Measurements from ENCODE around the gene MARK3. TPM values are rescaled to one million over a fixed set of nuclear protein-coding genes. Genes with fewer than 3 reads are reported as not detected.

MARK3 gene
- total and polyA plus RNA-seq, 2 of the 13 experiments (the other 11 are each of a cell fraction or from before 2014, with no cell fraction given) = 47.7 to 56.6 TPM

DNA sequence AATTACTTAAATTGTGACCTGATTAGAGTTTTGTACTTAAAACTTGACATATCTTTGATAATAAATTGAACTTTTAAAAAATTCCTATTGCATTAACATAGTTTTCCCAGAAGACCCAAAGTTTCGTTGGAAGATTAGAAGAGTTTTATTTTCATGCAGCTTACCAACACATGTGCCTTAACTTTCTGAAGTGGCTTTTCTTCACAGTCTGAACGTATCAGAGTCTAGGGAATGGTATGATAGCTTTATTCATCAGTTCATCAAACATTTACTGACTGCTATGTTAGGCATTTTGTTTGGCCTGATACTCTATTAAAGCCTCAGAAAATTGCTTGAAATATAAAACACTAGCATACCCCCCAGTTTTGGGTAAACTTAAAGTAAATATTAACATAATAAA lies 65.2 kb downstream of the MARK3 start (continued):
- TF ChIP-seq ATF7-NPFF (CRISPR knock-in tag; IDR thresholded peaks at IDR 0.05; ENCODE audit: low read depth) (no peak), ZNF230 (CRISPR knock-in tag; IDR thresholded peaks at IDR 0.05) (no peak), POLR2A (IDR thresholded peaks at IDR 0.05; ENCODE audit: insufficient read depth in 1 of 2, low read depth in 2 of 2, low read length in 2 of 2) (no peak)

- CTCF ChIA-PET (ENCODE audit: low intra/inter-chr PET ratio, low total read pairs) = no interaction called here
- no peak for ATAC-seq
- H3K27me3 ChIP-seq (ENCODE audit: control insufficient read depth in 1 of 2, insufficient read depth in 2 of 2, low read length in 2 of 2) = no peaks in the 10 kb centered on the region
- peaks cover 4% of the 10 kb centered on the region; the same call in 1 of the 2 replicates for H4K20me1 ChIP-seq (ENCODE audit: insufficient read depth, low read length)
- no peak overlapping the region for H3K4me2 ChIP-seq (ENCODE audit: low read depth, low read length)
- no peak for DNase-seq (ENCODE audit: low spot score)
- FAIRE-seq = no peak
- no TSS peak for BruUV-seq (replicated peaks)
- H3K27ac ChIP-seq (ENCODE audit: extremely low read length, insufficient read depth, low read length) = no peak overlapping the region
- peaks cover 4 to 18% of the 10 kb centered on the region in 2 experiments; a peak in 3 of 5 replicates for H3K36me3 ChIP-seq (replicated peaks in 1 of 2; ENCODE audit: control insufficient read depth in 1 of 2, insufficient read depth in 2 of 2, low read length in 2 of 2)
- no peak overlapping the region for H3K4me3 ChIP-seq (replicated peaks in 1 of 3; ENCODE audit: insufficient read depth in 1 of 3, low read depth in 2 of 3, low read length in 3 of 3)
- H3K4me1 ChIP-seq (ENCODE audit: insufficient read depth, low read length) = peaks cover 14% of the 10 kb centered on the region
- no peak overlapping the region for H3K9ac ChIP-seq (ENCODE audit: insufficient read depth, low read depth, low read length)
- in situ Hi-C loops (cut with HindIII; ENCODE audit: extremely low pct_ligation_motif_present, low pct_unique_long_range_greater_than_20kb) (no loop called here), intact Hi-C loops (cut with micrococcal nuclease; ENCODE audit: unreplicated experiment) (no loop called here)
- POLR2A ChIA-PET = no interaction called here
- no peak overlapping the region for H2AFZ ChIP-seq (ENCODE audit: low read length)
- peaks cover 9% of the 10 kb centered on the region for H3K79me2 ChIP-seq (ENCODE audit: insufficient read depth, low read length)
- no peaks in the 10 kb centered on the region for H3K9me3 ChIP-seq (ENCODE audit: low read length)
- TF ChIP-seq, protein P1, sequence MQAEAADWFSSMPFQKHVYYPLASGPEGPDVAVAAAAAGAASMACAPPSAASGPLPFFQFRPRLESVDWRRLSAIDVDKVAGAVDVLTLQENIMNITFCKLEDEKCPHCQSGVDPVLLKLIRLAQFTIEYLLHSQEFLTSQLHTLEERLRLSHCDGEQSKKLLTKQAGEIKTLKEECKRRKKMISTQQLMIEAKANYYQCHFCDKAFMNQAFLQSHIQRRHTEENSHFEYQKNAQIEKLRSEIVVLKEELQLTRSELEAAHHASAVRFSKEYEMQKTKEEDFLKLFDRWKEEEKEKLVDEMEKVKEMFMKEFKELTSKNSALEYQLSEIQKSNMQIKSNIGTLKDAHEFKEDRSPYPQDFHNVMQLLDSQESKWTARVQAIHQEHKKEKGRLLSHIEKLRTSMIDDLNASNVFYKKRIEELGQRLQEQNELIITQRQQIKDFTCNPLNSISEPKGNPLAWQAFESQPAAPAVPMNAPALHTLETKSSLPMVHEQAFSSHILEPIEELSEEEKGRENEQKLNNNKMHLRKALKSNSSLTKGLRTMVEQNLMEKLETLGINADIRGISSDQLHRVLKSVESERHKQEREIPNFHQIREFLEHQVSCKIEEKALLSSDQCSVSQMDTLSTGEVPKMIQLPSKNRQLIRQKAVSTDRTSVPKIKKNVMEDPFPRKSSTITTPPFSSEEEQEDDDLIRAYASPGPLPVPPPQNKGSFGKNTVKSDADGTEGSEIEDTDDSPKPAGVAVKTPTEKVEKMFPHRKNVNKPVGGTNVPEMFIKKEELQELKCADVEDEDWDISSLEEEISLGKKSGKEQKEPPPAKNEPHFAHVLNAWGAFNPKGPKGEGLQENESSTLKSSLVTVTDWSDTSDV (CRISPR knock-in tag; IDR thresholded peaks at IDR 0.05) = no peak
- TF ChIP-seq, protein P2, sequence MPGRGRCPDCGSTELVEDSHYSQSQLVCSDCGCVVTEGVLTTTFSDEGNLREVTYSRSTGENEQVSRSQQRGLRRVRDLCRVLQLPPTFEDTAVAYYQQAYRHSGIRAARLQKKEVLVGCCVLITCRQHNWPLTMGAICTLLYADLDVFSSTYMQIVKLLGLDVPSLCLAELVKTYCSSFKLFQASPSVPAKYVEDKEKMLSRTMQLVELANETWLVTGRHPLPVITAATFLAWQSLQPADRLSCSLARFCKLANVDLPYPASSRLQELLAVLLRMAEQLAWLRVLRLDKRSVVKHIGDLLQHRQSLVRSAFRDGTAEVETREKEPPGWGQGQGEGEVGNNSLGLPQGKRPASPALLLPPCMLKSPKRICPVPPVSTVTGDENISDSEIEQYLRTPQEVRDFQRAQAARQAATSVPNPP (CRISPR knock-in tag; IDR thresholded peaks at IDR 0.05) = no peak
- no peak for TF ChIP-seq KDM5A (IDR thresholded peaks at IDR 0.05; ENCODE audit: borderline replicate concordance, low read length)
- no peak for TF ChIP-seq HOXA3 (CRISPR knock-in tag; IDR thresholded peaks at IDR 0.05)
- no peak for TF ChIP-seq FOXP4 (CRISPR knock-in tag; IDR thresholded peaks at IDR 0.05)
- TF ChIP-seq ZNF766 (CRISPR knock-in tag; IDR thresholded peaks at IDR 0.05; ENCODE audit: borderline replicate concordance) = no peak
- no peak for TF ChIP-seq NCOA5 (CRISPR knock-in tag; IDR thresholded peaks at IDR 0.05)
- TF ChIP-seq NFYB (CRISPR knock-in tag; IDR thresholded peaks at IDR 0.05) = no peak
- no peak for TF ChIP-seq E2F5 (CRISPR knock-in tag; conservative IDR thresholded peaks at IDR 0.05)
- TF ChIP-seq GPN1 (CRISPR knock-in tag; IDR thresholded peaks at IDR 0.05; ENCODE audit: borderline replicate concordance) = no peak
- no peak for TF ChIP-seq ETV6 (CRISPR knock-in tag; conservative IDR thresholded peaks at IDR 0.05)
- no peak for TF ChIP-seq JDP2 (CRISPR knock-in tag; IDR thresholded peaks at IDR 0.05; ENCODE audit: borderline replicate concordance)
- TF ChIP-seq HNRNPUL1 (IDR thresholded peaks at IDR 0.05; ENCODE audit: low read depth, low read length) = no peak
- no peak for TF ChIP-seq ZNF230 (CRISPR knock-in tag; IDR thresholded peaks at IDR 0.05)
These were observed 66.2 kb downstream of the MARK3 start for GRCh38 chr14:103451401-103451800.
